H9 (cell line): ENCODE results near the gene MRTFA. TPM values are rescaled to one million over a fixed set of nuclear protein-coding genes. Genes with fewer than 3 reads are reported as not detected.

Source experiments
- DNase-seq: peaks from one replicate; pipeline ENCODE4 v3.0.0-alpha.2; 2017
- H2AFZ ChIP-seq: one replicate; pipeline ENCODE4 v1.6.1; 2013; ENCODE audit warnings: mild to moderate bottlenecking, low read length, control low read depth, moderate library complexity
- H2AK5ac ChIP-seq: 2 replicates; pipeline ENCODE4 v1.6.1; 2013; ENCODE audit warnings: low read length, control low read depth, mixed read lengths; ENCODE audit not compliant: insufficient read length
- H2BK120ac ChIP-seq: one replicate; pipeline ENCODE4 v1.6.1; 2013; ENCODE audit warnings: low read depth, mild to moderate bottlenecking, low read length, control low read depth, inconsistent platforms; ENCODE audit not compliant: poor library complexity, severe bottlenecking
- H2BK12ac ChIP-seq: 2 replicates; pipeline ENCODE4 v1.6.1; 2013; ENCODE audit warnings: low read length, control low read depth, mixed read lengths, low read depth; ENCODE audit not compliant: insufficient read length
- H2BK15ac ChIP-seq: 2 replicates; pipeline ENCODE4 v1.6.1; 2013; ENCODE audit warnings: low read depth, low read length, control low read depth
- H2BK20ac ChIP-seq: one replicate; pipeline ENCODE4 v1.6.1; 2013; ENCODE audit warnings: low read depth, mild to moderate bottlenecking, low read length, control low read depth, inconsistent platforms; ENCODE audit not compliant: poor library complexity, severe bottlenecking
- H2BK5ac ChIP-seq: 2 replicates; pipeline ENCODE4 v1.6.1; 2013; ENCODE audit warnings: low read length, control low read depth, mixed read lengths; ENCODE audit not compliant: insufficient read length
- H3K14ac ChIP-seq: 2 replicates; pipeline ENCODE4 v1.6.1; 2013; ENCODE audit warnings: low read length, control low read depth; ENCODE audit not compliant: insufficient read depth
- H3K18ac ChIP-seq: 2 replicates; pipeline ENCODE4 v1.6.1; 2013; ENCODE audit warnings: low read depth, mild to moderate bottlenecking, mixed read lengths, low read length, control low read depth; ENCODE audit not compliant: insufficient read length
- H3K23ac ChIP-seq: 2 replicates; pipeline ENCODE4 v1.6.1; 2013; ENCODE audit warnings: low read length, control low read depth, mixed read lengths, low read depth; ENCODE audit not compliant: insufficient read length
- H3K23me2 ChIP-seq: 2 replicates; pipeline ENCODE4 v1.6.1; 2013; ENCODE audit warnings: low read depth, mild to moderate bottlenecking, mixed read lengths, low read length, control low read depth; ENCODE audit not compliant: insufficient read length, poor library complexity, severe bottlenecking
- H3K27ac ChIP-seq: 2 replicates; pipeline ENCODE4 v1.5.1; 2013; ENCODE audit warnings: low read length, control low read depth, mixed read lengths, low read depth; ENCODE audit not compliant: insufficient read length
- H3K27me3 ChIP-seq: 2 replicates; pipeline ENCODE4 v1.6.1; 2013; ENCODE audit warnings: low read length, control low read depth, inconsistent platforms; ENCODE audit not compliant: insufficient read depth
- H3K4ac ChIP-seq: 2 replicates; pipeline ENCODE4 v1.6.1; 2013; ENCODE audit warnings: low read depth, mild to moderate bottlenecking, control low read depth, inconsistent platforms, low read length, moderate library complexity
- H3K4me1 ChIP-seq: 2 replicates; pipeline ENCODE4 v1.6.1; 2013; ENCODE audit warnings: low read length, control low read depth, inconsistent platforms; ENCODE audit not compliant: insufficient read depth
- H3K4me2 ChIP-seq: 2 replicates; pipeline ENCODE4 v1.6.1; 2013; ENCODE audit warnings: low read length, control low read depth, mixed read lengths; ENCODE audit not compliant: insufficient read length, insufficient read depth
- H3K56ac ChIP-seq: 2 replicates; pipeline ENCODE4 v1.6.1; 2013; ENCODE audit warnings: low read depth, mild to moderate bottlenecking, mixed read lengths, low read length, control low read depth; ENCODE audit not compliant: insufficient read length
- H3K79me1 ChIP-seq: 2 replicates; pipeline ENCODE4 v1.6.1; 2013; ENCODE audit warnings: low read depth, mild to moderate bottlenecking, moderate library complexity, low read length, control low read depth, inconsistent platforms; ENCODE audit not compliant: insufficient read depth, poor library complexity, severe bottlenecking
- H3K79me2 ChIP-seq: 2 replicates; pipeline ENCODE4 v1.6.1; 2013; ENCODE audit warnings: low read length, control low read depth, inconsistent platforms; ENCODE audit not compliant: insufficient read depth
- H3K9ac ChIP-seq: 2 replicates; pipeline ENCODE4 v1.6.1; 2013; ENCODE audit warnings: low read length, control low read depth, mixed read lengths; ENCODE audit not compliant: insufficient read length; ENCODE audit errors: extremely low read depth
- H3K9me3 ChIP-seq: one replicate; pipeline ENCODE4 v1.6.1; 2013; ENCODE audit warnings: low read depth, low read length, inconsistent platforms; ENCODE audit not compliant: control insufficient read depth
- H3T11ph ChIP-seq: one replicate; pipeline ENCODE4 v1.6.1; 2013; ENCODE audit warnings: mild to moderate bottlenecking, low read length, control low read depth, inconsistent platforms
- H4K20me1 ChIP-seq: one replicate; pipeline ENCODE4 v1.6.1; 2013; ENCODE audit not compliant: control insufficient read depth, insufficient read length, insufficient read depth
- H4K5ac ChIP-seq: 2 replicates; pipeline ENCODE4 v1.6.1; 2013; ENCODE audit warnings: low read depth, mild to moderate bottlenecking, mixed read lengths, low read length, control low read depth; ENCODE audit not compliant: insufficient read length
- H4K8ac ChIP-seq: replicated peaks from 2 replicates; pipeline ENCODE4 v1.6.1; 2013; ENCODE audit warnings: low read length, control low read depth, mixed read lengths, low read depth; ENCODE audit not compliant: insufficient read length
- H4K91ac ChIP-seq: 2 replicates; pipeline ENCODE4 v1.6.1; 2013; ENCODE audit warnings: low read depth, mild to moderate bottlenecking, moderate library complexity, mixed read lengths, low read length, control low read depth; ENCODE audit not compliant: insufficient read length
- H3K27ac Mint-ChIP-seq, 3 experiments: 2 replicates in 2 of 3; 3 replicates in 1 of 3; pipeline ENCODE4 v1.8.0; 2020 to 2021; ENCODE audit warnings: mixed read lengths in 3 of 3, mild to moderate bottlenecking in 1 of 3, moderate library complexity in 1 of 3
- H3K27me3 Mint-ChIP-seq: 2 replicates; pipeline ENCODE4 v1.8.0; 2021; ENCODE audit warnings: low read depth, mild to moderate bottlenecking, moderate library complexity, mixed read lengths
- H3K36me3 Mint-ChIP-seq, 3 experiments: 2 replicates in 2 of 3; 3 replicates in 1 of 3; pipeline ENCODE4 v1.8.0; 2020 to 2021; ENCODE audit warnings: low read depth in 3 of 3, mixed read lengths in 3 of 3; ENCODE audit not compliant: insufficient read depth in 1 of 3
- H3K4me1 Mint-ChIP-seq, 2 experiments: 2 replicates each; pipeline ENCODE4 v1.8.0; 2020; ENCODE audit warnings: mixed read lengths in 2 of 2
- H3K4me3 Mint-ChIP-seq, 2 experiments: 2 replicates in 1 of 2; 3 replicates in 1 of 2; pipeline ENCODE4 v1.8.0; 2020 to 2021; ENCODE audit warnings: mild to moderate bottlenecking in 2 of 2, mixed read lengths in 2 of 2, moderate library complexity in 1 of 2
- H3K9me3 Mint-ChIP-seq, 2 experiments: 2 replicates in 1 of 2; 3 replicates in 1 of 2; pipeline ENCODE4 v1.8.0; 2020; ENCODE audit warnings: mild to moderate bottlenecking in 2 of 2, mixed read lengths in 2 of 2, moderate library complexity in 1 of 2
- CTCF ChIP-seq: fragments of 200-600 bp; sonication (generic); conservative IDR thresholded peaks from 3 replicates; pipeline ENCODE4 v1.8.0; 2021; ENCODE audit warnings: antibody characterized with exemption, mild to moderate bottlenecking
- WGBS: extraction: QIAGEN DNeasy Blood & Tissue Kit; methylation state at CpG from one replicate; pipeline ENCODE4 v1.1.7; 2013; ENCODE audit warnings: missing lambda C conversion rate, low lambda C conversion rate, mixed read lengths; ENCODE audit not compliant: insufficient read length; ENCODE audit errors: extremely low coverage; 5-methylcytosine and 5-hydroxymethylcytosine counted together
- total RNA-seq: library from RNA; stranded (reverse); gene quantifications from 2 replicates; pipeline ENCODE4 v1.2.1, GENCODE V29; 2021

MRTFA gene
- total RNA-seq, 1 experiment from 2014 or later: 38.1 TPM

- Histone ChIP-seq H2AFZ (no peak overlapping the region), H4K91ac (no peak overlapping the region), H2AK5ac (no peak overlapping the region), H3K4me2 (no peak overlapping the region), H3K9me3 (no peaks in the 10 kb centered on the region), H3K23ac (no peak overlapping the region), H3K27ac (no peak overlapping the region), H4K20me1 (no peaks in the 10 kb centered on the region), H4K5ac (no peak overlapping the region), H3K14ac (no peak overlapping the region), H2BK5ac (no peak overlapping the region), H2BK15ac (no peak overlapping the region), H3K79me2 (peaks cover 19% of the 10 kb centered on the region; the same call in 1 of the 2 replicates), H3K9ac (no peak overlapping the region), H3K18ac (no peak overlapping the region), H3K4me1 (no peaks in the 10 kb centered on the region; the same call in 1 of the 2 replicates), H2BK120ac (no peak overlapping the region), H3T11ph (no peak overlapping the region), H3K56ac (no peak overlapping the region), H2BK20ac (no peak overlapping the region), H4K8ac (no peak overlapping the region), H3K27me3 (no peaks in the 10 kb centered on the region), H3K23me2 (no peaks in the 10 kb centered on the region), H3K79me1 (peaks cover 2% of the 10 kb centered on the region), H3K4ac (no peak overlapping the region), H2BK12ac (no peak overlapping the region)
- WGBS: no CpG with 5 or more reads among the region's 1 CpG
- Mint-ChIP-seq H3K9me3 (peaks cover 19 to 20% of the 10 kb centered on the region in 2 experiments), H3K4me3 (no peak overlapping the region), H3K36me3 (peaks cover 15 to 21% (median 19%) of the 10 kb centered on the region in 3 experiments), H3K4me1 (peaks cover 4 to 18% of the 10 kb centered on the region in 2 experiments; a peak in 2 of 4 replicates), H3K27ac (no peak overlapping the region), H3K27me3 (no peaks in the 10 kb centered on the region)
- no peak for DNase-seq
- no peak for TF ChIP-seq CTCF
These were observed 11.7 kb downstream of the MRTFA start for GRCh38 chr22:40624770-40625169.
